Measurements from ENCODE around the gene NARS2. TPM values are rescaled to one million over a fixed set of nuclear protein-coding genes. Genes with fewer than 3 reads are reported as not detected.

The NARS2 gene
- total and polyA plus RNA-seq, 2 donors: 25.0 to 30.1 TPM

GRCh38 chr11:78424334-78425270, 150.1 kb downstream of the NARS2 start:
- Histone ChIP-seq H3K27ac (ENCODE audit: low read depth in 1 of 2, low read length in 1 of 2) (peak overlapping the region; percentile 84 to 92), H3K4me1 (ENCODE audit: control insufficient read depth in 2 of 2, insufficient read depth in 2 of 2, low read length in 2 of 2) (peaks cover 40 to 73% of the 10 kb centered on the region in 2 donors), H3K4me3 (ENCODE audit: low read length in 2 of 2) (peak overlapping the region in 1 of 2 donors; percentile 19), H3K9me3 (ENCODE audit: control insufficient read depth in 2 of 2, insufficient read depth in 1 of 2, low read length in 1 of 2) (no peaks in the 10 kb centered on the region), H3K36me3 (ENCODE audit: control insufficient read depth in 2 of 2, insufficient read depth in 2 of 2, low read length in 1 of 2) (no peaks in the 10 kb centered on the region), H3K27me3 (ENCODE audit: control insufficient read depth in 2 of 2, insufficient read depth in 1 of 2, low read length in 1 of 2) (no peaks in the 10 kb centered on the region)
- peak in 4 of 9 donors; percentile 44 to 84 (median 60) for DNase-seq (ENCODE audit: low read depth in 6 of 9, low spot score in 9 of 9)
- 60% methylated on average over 7 of the region's 7 CpGs for WGBS

GRCh38 chr11:78423241-78423640, 151.4 kb downstream of the NARS2 start:
- DNase-seq (ENCODE audit: low read depth in 6 of 9, low spot score in 9 of 9): no peak
- no peak overlapping the region for H3K4me3 ChIP-seq (ENCODE audit: low read length in 2 of 2)
- no peaks in the 10 kb centered on the region for H3K9me3 ChIP-seq (ENCODE audit: control insufficient read depth in 2 of 2, insufficient read depth in 1 of 2, low read length in 1 of 2)
- H3K27ac ChIP-seq (ENCODE audit: low read depth in 1 of 2, low read length in 1 of 2): no peak overlapping the region
- WGBS: 77% methylated on average over 2 of the region's 2 CpGs
- H3K36me3 ChIP-seq (ENCODE audit: control insufficient read depth in 2 of 2, insufficient read depth in 2 of 2, low read length in 1 of 2): no peaks in the 10 kb centered on the region
- H3K27me3 ChIP-seq (ENCODE audit: control insufficient read depth in 2 of 2, insufficient read depth in 1 of 2, low read length in 1 of 2): no peaks in the 10 kb centered on the region
- peaks cover 44 to 76% of the 10 kb centered on the region in 2 donors for H3K4me1 ChIP-seq (ENCODE audit: control insufficient read depth in 2 of 2, insufficient read depth in 2 of 2, low read length in 2 of 2)

- peak in 3 of 9 donors; percentile 60 to 85 (median 68) for DNase-seq (ENCODE audit: low read depth in 6 of 9, low spot score in 9 of 9)
- 7% methylated on average over 9 of the region's 9 CpGs for WGBS
- peaks cover 38 to 71% of the 10 kb centered on the region in 2 donors for H3K4me1 ChIP-seq (ENCODE audit: control insufficient read depth in 2 of 2, insufficient read depth in 2 of 2, low read length in 2 of 2)
- H3K4me3 ChIP-seq (ENCODE audit: low read length in 2 of 2): peak overlapping the region in 1 of 2 donors; percentile 12
- no peaks in the 10 kb centered on the region for H3K36me3 ChIP-seq (ENCODE audit: control insufficient read depth in 2 of 2, insufficient read depth in 2 of 2, low read length in 1 of 2)
- no peaks in the 10 kb centered on the region for H3K27me3 ChIP-seq (ENCODE audit: control insufficient read depth in 2 of 2, insufficient read depth in 1 of 2, low read length in 1 of 2)
- peak overlapping the region; percentile 65 to 74 for H3K27ac ChIP-seq (ENCODE audit: low read depth in 1 of 2, low read length in 1 of 2)
- H3K9me3 ChIP-seq (ENCODE audit: control insufficient read depth in 2 of 2, insufficient read depth in 1 of 2, low read length in 1 of 2): peaks cover 0 to 1% of the 10 kb centered on the region in 2 donors
These were observed 153.9 kb downstream of the NARS2 start for GRCh38 chr11:78420796-78421209.

GRCh38 chr11:78420255-78420764, 154.4 kb downstream of the NARS2 start:
- DNase-seq (ENCODE audit: low read depth in 6 of 9, low spot score in 9 of 9): peak in 2 of 9 donors; percentile 47 to 72
- peak overlapping the region; percentile 65 to 74 for H3K27ac ChIP-seq (ENCODE audit: low read depth in 1 of 2, low read length in 1 of 2)
- H3K4me1 ChIP-seq (ENCODE audit: control insufficient read depth in 2 of 2, insufficient read depth in 2 of 2, low read length in 2 of 2): peaks cover 36 to 66% of the 10 kb centered on the region in 2 donors
- 9% methylated on average over 9 of the region's 9 CpGs for WGBS
- peak overlapping the region in 1 of 2 donors; percentile 12 for H3K4me3 ChIP-seq (ENCODE audit: low read length in 2 of 2)
- H3K36me3 ChIP-seq (ENCODE audit: control insufficient read depth in 2 of 2, insufficient read depth in 2 of 2, low read length in 1 of 2): no peaks in the 10 kb centered on the region
- peaks cover 0 to 1% of the 10 kb centered on the region in 2 donors for H3K9me3 ChIP-seq (ENCODE audit: control insufficient read depth in 2 of 2, insufficient read depth in 1 of 2, low read length in 1 of 2)
- H3K27me3 ChIP-seq (ENCODE audit: control insufficient read depth in 2 of 2, insufficient read depth in 1 of 2, low read length in 1 of 2): no peaks in the 10 kb centered on the region

GRCh38 chr11:78419327-78419726, 155.3 kb downstream of the NARS2 start:
- Histone ChIP-seq H3K27me3 (ENCODE audit: control insufficient read depth in 2 of 2, insufficient read depth in 1 of 2, low read length in 1 of 2) (no peaks in the 10 kb centered on the region), H3K4me1 (ENCODE audit: control insufficient read depth in 2 of 2, insufficient read depth in 2 of 2, low read length in 2 of 2) (peaks cover 35 to 62% of the 10 kb centered on the region in 2 donors), H3K27ac (ENCODE audit: low read depth in 1 of 2, low read length in 1 of 2) (peak overlapping the region in 1 of 2 donors; percentile 72), H3K9me3 (ENCODE audit: control insufficient read depth in 2 of 2, insufficient read depth in 1 of 2, low read length in 1 of 2) (peaks cover 0 to 1% of the 10 kb centered on the region in 2 donors), H3K4me3 (ENCODE audit: low read length in 2 of 2) (no peak overlapping the region), H3K36me3 (ENCODE audit: control insufficient read depth in 2 of 2, insufficient read depth in 2 of 2, low read length in 1 of 2) (no peaks in the 10 kb centered on the region)
- no peak for DNase-seq (ENCODE audit: low read depth in 6 of 9, low spot score in 9 of 9)
- WGBS: 87% methylated on average over 5 of the region's 5 CpGs

GRCh38 chr11:78418584-78419211, 156.0 kb downstream of the NARS2 start:
- Histone ChIP-seq H3K4me3 (ENCODE audit: low read length in 2 of 2) (peak overlapping the region; percentile 57 to 91), H3K36me3 (ENCODE audit: control insufficient read depth in 2 of 2, insufficient read depth in 2 of 2, low read length in 1 of 2) (no peaks in the 10 kb centered on the region), H3K9me3 (ENCODE audit: control insufficient read depth in 2 of 2, insufficient read depth in 1 of 2, low read length in 1 of 2) (peaks cover 0 to 1% of the 10 kb centered on the region in 2 donors), H3K4me1 (ENCODE audit: control insufficient read depth in 2 of 2, insufficient read depth in 2 of 2, low read length in 2 of 2) (peaks cover 31 to 58% of the 10 kb centered on the region in 2 donors), H3K27me3 (ENCODE audit: control insufficient read depth in 2 of 2, insufficient read depth in 1 of 2, low read length in 1 of 2) (no peaks in the 10 kb centered on the region), H3K27ac (ENCODE audit: low read depth in 1 of 2, low read length in 1 of 2) (peak overlapping the region in 1 of 2 donors; percentile 72)
- WGBS: 53% methylated on average over 11 of the region's 11 CpGs
- peak in 1 of 9 donors; percentile 43 for DNase-seq (ENCODE audit: low read depth in 6 of 9, low spot score in 9 of 9)

GRCh38 chr11:78417888-78418583, 156.6 kb downstream of the NARS2 start:
- H3K4me3 ChIP-seq (ENCODE audit: low read length in 2 of 2): peak overlapping the region; percentile 57 to 91
- DNase-seq (ENCODE audit: low read depth in 6 of 9, low spot score in 9 of 9): peak in 5 of 9 donors; percentile 74 to 91 (median 77)

GRCh38 chr11:78417175-78417887, 157.3 kb downstream of the NARS2 start, which contains the start of gene GAB2:
GAB2 (minus strand) TSS chr11:78417820; CDS start chr11:78417720, 100 bp downstream.
- peaks cover 0 to 1% of the 10 kb centered on the region in 2 donors for H3K9me3 ChIP-seq (ENCODE audit: control insufficient read depth in 2 of 2, insufficient read depth in 1 of 2, low read length in 1 of 2)
- no peaks in the 10 kb centered on the region for H3K27me3 ChIP-seq (ENCODE audit: control insufficient read depth in 2 of 2, insufficient read depth in 1 of 2, low read length in 1 of 2)
- H3K4me1 ChIP-seq (ENCODE audit: control insufficient read depth in 2 of 2, insufficient read depth in 2 of 2, low read length in 2 of 2): peaks cover 31 to 55% of the 10 kb centered on the region in 2 donors
- DNase-seq (ENCODE audit: low read depth in 6 of 9, low spot score in 9 of 9): peak in 2 of 9 donors; percentile 30 to 46
- H3K4me3 ChIP-seq (ENCODE audit: low read length in 2 of 2): peak within 1 kb of the TSS; percentile 68 to 91
- no peaks in the 10 kb centered on the region for H3K36me3 ChIP-seq (ENCODE audit: control insufficient read depth in 2 of 2, insufficient read depth in 2 of 2, low read length in 1 of 2)
- under 1% methylated on average over 93 of the region's 93 CpGs for WGBS
- peak within 1 kb of the TSS; percentile 86 to 93 for H3K27ac ChIP-seq (ENCODE audit: low read depth in 1 of 2, low read length in 1 of 2)

More at GRCh38 chr11:78417888-78418583, 156.6 kb downstream of the NARS2 start:
- peak overlapping the region; percentile 72 to 78 for H3K27ac ChIP-seq (ENCODE audit: low read depth in 1 of 2, low read length in 1 of 2)
- no peaks in the 10 kb centered on the region for H3K36me3 ChIP-seq (ENCODE audit: control insufficient read depth in 2 of 2, insufficient read depth in 2 of 2, low read length in 1 of 2)
- H3K4me1 ChIP-seq (ENCODE audit: control insufficient read depth in 2 of 2, insufficient read depth in 2 of 2, low read length in 2 of 2): peaks cover 31 to 55% of the 10 kb centered on the region in 2 donors
- peaks cover 0 to 1% of the 10 kb centered on the region in 2 donors for H3K9me3 ChIP-seq (ENCODE audit: control insufficient read depth in 2 of 2, insufficient read depth in 1 of 2, low read length in 1 of 2)
- WGBS: under 1% methylated on average over 68 of the region's 68 CpGs
- no peaks in the 10 kb centered on the region for H3K27me3 ChIP-seq (ENCODE audit: control insufficient read depth in 2 of 2, insufficient read depth in 1 of 2, low read length in 1 of 2)
